G401.6 (cell line): Measurements from ENCODE around the gene PLEKHA7.
"Not testable (repeated sequence)": the region's sequence is repeated elsewhere in the genome, so short reads cannot be mapped to it uniquely, and the experiment has no call there.

Experiments
- FAIRE-seq: peaks from 2 replicates; lab custom pipeline; 2012; peaks lifted over from hg19 to GRCh38; lab: Jason Lieb, UNC

Gene PLEKHA7

DNA sequence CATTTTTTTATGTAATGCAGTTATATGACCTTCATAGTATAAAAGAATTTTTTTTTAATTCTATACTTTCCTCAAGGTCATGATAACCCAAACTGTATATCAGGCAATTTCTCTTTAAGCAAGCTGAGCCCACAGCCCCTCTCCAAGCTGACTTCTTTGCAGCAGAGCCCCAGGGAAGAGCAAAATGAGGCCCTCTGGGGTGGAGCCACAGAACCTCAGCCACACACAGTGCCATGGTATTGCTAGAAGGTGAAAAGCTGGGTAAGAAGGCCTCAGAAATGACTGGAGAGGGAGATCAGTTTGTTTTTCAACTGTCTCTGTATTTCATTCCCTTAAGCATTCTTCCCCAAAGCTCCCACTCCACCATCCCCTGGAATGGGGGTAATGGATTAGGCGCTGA lies 108.8 kb downstream of the PLEKHA7 start:
- FAIRE-seq = no peak

DNA sequence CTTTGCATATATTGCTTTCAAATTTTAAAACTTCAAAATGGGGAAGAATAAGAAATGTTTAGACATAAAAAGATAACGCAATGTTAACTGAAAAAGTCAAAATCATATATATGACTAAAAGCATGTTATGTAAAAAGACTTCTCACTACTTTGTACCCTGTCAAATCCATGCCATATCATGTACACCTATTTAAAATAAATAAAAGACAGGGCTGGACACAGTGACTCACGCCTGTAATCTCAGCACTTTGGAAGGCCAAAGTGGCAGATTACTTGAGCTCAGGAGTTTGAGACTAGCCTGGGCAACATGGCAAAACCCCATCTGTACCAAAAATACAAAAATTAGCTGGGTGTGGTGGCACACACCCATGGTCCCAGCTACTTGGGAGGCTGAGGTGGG lies 109.5 kb downstream of the PLEKHA7 start:
- not testable (repeated sequence) for FAIRE-seq

DNA sequence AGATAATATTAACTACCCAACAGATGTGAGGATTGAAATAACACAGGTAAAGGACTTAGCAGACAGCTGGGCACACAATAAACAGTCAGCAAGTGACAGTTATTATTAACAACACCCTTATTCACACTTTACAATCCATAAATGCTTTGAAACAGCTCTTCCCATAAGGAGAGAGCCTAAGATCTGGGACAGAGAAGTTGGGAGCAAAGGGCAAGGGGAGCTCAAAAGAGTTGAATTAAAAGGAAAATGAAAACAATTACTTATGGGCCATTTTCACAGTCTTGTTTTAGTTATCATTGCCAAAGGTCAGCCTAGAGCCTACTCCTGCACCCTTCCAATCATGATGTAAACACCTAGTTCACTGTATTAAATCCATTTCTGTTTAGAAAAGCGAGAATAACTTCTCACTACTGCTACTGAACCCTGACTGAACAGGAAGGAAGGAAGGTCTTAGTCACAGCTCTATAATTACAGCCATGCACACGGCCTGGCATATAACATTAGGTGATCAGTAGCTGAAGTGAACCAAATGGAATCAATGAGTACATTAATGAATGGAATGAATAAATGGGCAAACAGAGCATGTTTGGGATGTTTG lies 111.3 kb downstream of the PLEKHA7 start:
- FAIRE-seq = no peak

DNA sequence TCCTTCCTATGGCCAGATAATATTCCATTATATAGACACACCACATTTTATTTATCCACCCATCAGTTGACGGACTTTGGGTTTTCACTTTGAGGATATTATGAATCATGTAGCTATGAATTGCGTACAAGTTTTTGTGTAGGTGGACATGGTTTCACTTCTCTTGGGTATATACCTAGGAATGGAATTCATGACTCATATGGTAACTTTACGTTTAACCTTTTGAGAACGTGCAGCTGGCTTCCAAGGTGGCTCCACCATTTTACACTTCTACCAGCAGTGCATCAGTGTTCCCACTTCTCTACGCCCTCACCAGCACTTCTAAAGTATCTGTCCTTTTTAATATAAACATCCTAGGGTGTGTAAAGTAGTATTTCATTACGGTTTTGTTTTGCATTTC lies 112.0 kb downstream of the PLEKHA7 start:
- FAIRE-seq = no peak

- FAIRE-seq = no peak
These were observed 113.7 kb downstream of the PLEKHA7 start for GRCh38 chr11:16900491-16900890.

- FAIRE-seq = no peak
These were observed 114.4 kb downstream of the PLEKHA7 start for GRCh38 chr11:16899708-16900303.

DNA sequence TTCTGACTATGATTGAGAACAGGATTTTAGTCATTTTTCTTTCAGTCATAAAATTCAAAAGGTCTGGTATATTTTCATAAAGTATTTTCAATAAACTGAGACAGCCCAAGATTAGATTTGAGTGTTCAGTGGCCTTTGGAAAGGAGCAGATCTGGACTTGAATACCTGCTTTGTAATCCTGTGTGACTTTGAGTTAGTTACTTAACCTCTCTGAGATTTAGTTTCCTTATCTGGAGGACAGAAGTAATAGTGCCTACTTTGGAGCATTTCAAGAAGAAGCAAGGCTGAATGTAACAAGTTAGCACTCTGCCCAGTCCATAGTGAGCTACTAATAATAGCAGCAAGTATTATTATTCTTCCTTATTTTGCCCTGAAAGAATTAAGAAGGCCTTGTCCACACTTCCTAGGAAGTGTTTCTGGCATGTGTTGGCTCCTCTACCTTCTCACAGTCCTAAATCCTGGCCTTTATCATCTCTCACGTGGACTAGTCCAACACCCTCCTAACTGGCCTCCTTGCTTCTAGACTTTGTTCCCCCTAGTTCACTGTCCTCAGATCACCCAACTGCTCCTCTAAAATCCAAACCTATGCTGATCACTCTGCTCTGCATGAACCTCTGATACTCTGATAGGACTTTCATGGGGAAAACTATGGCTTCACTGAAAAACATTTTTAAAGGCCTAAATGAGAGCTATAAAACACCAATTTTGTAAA lies 115.8 kb downstream of the PLEKHA7 start:
- FAIRE-seq = no peak

- FAIRE-seq = no peak
These were observed 116.6 kb downstream of the PLEKHA7 start for GRCh38 chr11:16897470-16898061.

DNA sequence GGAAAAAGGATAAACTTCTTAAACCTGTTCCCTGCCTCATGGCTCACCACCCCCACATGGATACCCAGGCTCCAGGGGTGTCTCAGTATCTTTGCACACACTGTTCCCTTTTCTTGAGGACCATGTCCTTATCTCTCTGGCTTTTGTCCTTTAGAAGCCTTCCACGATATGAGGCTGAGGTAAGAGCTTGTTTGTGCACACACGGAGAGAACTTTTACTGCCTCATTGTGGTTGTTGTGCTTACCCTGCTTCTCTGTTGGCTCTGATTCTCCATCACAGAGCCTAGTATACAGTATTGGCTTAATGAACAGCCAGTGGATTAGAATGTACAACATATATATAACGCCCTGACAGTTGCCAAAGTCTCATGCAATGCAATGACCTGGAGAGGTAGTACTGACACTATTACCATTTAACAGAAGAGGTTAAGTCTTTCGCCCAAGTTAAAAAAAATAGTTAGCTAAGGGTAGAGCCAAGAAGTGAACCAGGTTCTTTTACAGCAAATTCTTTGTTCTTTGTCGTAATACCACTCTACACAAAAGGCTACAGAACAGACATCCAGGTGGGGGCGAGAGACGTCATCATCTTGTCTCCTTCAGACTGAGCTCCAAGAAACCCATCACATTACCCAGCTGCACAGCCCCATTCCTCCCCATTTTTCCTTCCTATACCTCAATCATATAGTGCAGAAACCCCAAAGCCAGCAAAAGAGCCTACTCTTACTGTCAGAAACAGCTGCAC lies 117.3 kb downstream of the PLEKHA7 start:
- FAIRE-seq = no peak

- no peak for FAIRE-seq
These were observed 118.9 kb downstream of the PLEKHA7 start for GRCh38 chr11:16895306-16895705.

DNA sequence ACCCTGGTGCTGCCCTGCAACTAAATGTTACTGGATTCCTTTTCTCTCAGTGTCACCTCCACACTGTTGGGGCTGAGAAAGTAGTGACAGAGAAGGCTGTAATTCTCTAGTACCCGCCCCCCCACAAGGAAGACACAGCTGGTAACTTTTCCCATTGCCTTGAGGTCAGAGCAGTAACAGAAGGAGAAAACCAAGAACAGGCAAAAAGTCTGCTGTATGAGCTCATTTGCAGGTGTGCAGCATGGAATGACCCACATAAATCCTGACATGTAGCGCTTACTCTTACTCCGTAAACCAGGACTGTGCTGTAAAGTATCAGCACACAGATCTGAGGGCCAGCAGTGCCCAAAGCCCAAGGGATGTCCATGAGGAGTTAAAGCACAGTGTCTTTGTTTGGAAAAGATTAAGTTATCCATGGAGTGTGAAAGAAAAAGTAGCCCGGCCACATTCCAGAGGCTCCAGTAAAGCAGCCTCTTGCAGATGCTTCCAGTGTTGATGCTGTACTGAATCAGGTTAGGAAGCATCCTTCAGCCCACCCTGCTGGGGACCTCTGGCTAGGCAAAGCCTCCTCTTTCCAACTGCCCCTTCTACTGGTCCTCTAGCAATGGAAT lies 120.7 kb downstream of the PLEKHA7 start:
- no peak for FAIRE-seq

- FAIRE-seq = no peak
These were observed 122.2 kb downstream of the PLEKHA7 start for GRCh38 chr11:16891964-16892363.

DNA sequence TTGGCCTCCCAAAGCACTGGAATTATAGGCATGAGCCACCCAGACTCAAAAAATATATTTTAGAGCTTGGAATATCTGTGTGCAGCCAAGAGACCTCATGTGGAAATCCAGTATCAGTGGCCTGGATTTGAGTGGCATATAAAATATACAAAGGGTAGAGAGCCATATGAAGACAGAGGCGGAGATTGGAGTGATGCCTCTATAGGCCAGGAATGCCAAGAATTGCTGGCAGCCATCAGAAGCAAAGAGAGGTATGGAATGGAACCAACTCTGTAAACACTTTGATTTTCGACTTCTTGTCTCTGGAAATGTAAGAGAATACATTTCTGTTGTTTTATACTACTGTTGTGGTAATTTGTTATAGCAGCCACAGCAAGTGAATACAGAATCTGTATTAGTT lies 123.0 kb downstream of the PLEKHA7 start:
- no peak for FAIRE-seq

DNA sequence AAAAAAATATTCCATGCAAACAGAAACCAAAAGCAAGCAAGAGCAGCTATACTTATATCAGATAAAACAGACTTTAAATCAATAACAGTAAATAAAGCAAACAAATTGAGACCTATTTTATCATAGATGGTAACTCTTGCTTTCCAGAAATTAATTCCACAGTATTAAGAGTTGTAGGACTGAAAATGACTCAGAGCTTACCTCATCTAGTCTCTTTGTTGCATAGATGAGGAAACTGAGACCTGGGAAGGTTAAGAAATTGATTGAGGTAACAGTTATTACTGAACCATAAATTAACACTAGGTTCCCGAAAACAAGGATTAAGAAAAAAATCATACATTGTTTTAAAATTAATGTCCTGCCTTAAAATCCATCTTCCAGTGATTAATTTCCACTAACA lies 123.8 kb downstream of the PLEKHA7 start:
- FAIRE-seq = no peak

- no peak for FAIRE-seq
These were observed 124.3 kb downstream of the PLEKHA7 start for GRCh38 chr11:16889905-16890304.

DNA sequence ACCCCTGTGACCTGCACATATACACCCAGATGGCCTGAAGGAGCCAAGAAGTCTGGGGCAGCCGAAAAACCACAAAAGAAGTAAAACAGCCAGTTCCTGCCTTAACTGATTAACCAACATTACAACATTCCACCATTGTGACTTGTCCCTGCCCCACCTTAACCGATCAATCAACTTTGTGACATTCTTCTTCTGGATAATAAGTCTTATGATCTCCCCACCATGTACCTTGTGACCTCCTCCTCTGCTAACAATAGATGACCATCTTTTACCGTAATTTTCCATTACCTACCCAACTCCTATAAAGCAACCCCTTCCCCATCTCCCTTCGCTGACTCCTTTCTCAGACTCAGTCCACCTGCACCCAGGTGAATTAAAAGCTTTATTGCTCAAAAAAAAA lies 125.2 kb downstream of the PLEKHA7 start:
- FAIRE-seq = not testable (repeated sequence)

GRCh38 chr11:16887887-16888286 lies 126.3 kb downstream of the PLEKHA7 start:
- not testable (repeated sequence) for FAIRE-seq

- FAIRE-seq = no peak
These were observed 131.0 kb downstream of the PLEKHA7 start for GRCh38 chr11:16883174-16883573.

DNA sequence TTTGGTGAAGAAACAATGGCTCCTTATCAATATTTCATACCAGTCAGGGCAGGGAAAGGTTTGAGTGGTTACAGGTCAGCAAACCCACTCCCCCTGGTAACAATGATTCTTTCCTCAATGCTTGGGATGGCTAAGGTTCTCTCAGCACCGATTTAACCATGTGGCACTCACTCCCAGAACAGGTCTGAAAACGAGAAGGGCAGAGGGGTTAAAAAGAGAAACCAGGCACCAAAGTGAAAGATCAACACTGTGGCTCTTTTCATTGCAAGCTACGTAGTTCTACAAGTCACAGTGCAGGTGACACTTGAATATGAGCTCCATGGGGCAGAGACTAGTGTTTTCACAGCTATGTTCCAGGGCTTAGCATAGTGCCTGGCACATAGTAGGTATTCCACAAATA lies 132.4 kb downstream of the PLEKHA7 start:
- FAIRE-seq = no peak

DNA sequence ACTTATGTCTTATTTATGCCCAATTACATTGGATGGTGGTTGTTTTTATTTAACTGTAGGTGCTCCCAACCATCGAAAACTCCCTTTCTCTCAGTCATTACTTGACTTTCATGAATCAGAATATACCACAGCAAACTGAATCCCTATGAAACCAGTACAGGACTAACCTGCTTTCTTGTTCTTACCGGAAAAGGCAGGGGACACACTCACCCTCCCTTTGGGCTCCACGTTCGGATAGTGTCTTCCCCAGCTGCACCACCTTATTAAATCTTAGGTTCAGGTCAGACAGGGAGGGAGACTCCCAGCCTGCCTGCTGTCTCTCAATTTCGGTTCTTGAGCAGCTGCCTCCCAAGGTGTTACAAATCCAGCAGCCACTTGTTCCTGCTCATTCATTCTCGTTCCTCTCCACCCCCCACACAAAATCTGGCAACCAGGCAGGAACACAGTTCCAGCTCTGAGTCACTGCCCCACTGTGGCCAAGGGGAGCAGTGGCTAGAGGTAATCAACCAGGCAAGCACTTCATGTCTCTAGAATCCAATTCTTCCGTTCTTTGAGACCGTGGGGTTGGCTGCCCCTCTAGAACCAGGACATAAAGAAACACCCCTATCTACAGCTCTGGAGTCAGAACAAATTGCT lies 133.0 kb downstream of the PLEKHA7 start:
- no peak for FAIRE-seq

DNA sequence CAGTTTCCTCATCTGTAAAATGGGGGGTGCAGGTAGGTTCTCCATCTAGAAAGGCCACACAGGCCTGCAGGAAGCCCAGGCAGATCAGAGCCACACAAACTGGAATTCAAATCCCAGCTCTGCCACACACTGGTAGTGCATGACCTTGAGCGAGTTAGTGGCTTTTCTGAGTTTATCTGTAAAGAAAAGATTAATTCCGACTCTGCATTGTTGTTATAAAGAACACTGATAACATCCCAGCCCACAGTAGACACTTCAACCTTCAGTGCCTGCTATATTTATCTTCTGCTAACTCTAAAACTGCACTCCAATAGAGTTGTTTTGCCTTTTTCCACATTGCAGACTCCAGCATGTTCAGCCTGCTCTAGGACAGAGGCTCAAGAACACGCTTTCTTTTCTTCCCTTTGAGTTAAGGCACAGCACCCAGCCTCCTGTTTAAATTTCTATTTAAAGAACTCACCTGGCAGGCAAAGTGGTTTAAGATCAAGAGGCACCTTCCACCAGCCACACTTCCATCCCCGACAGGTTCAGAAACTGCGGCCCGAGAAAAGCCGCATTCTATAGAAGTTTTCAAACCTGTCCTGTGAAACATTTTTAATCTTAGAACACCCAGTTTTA lies 133.9 kb downstream of the PLEKHA7 start:
- FAIRE-seq = no peak
